ENCODE measurements around the gene PHKB. TPM values are rescaled to one million over a fixed set of nuclear protein-coding genes. Genes with fewer than 3 reads are reported as not detected.
"Not testable (repeated sequence)": the region's sequence is repeated elsewhere in the genome, so short reads cannot be mapped to it uniquely, and the experiment has no call there.

Gene PHKB
- total RNA-seq, 4 donors from 2014 or later = 38.8 to 94.2 (median 55.7) TPM

DNA sequence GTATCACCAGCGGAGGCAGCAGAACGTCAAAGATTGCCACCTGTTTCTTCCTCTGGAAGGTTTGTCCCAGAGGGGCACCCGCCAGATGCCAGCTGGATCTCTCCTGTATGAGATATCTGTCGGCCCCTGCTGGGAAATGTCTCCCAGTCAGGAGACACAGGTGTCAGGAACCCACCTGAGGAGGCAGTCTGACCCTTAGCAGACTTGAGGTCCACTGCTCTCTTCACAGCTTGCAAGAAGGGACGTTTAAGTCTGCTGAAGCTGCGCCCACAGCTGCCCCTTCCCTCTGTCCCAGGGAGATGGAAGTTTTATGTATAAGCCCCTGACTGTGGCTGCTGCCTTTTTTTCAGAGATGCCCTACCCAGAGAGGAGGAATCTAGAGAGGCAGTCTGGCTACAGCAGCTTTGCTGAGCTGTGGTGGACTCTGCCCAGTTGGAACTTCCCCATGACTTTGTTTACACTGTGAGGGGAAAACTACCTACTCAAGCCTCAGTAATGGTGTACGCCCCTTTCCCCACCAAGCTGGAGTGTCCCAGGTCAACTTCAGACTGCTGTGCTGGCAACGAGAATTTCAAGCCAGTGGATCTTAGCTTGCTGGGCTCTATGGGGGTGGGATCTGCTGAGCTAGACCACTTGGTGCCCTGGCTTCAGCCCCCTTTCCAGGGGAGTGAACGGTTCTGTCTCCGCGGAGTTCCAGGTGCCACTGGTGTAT is 92.9 kb downstream of the PHKB start:
- no peak overlapping the region for H3K4me3 ChIP-seq
- no peak overlapping the region for H3K27ac ChIP-seq
- H3K36me3 ChIP-seq = peaks cover 0 to 58% of the 10 kb centered on the region in 2 donors
- no peak for TF ChIP-seq POLR2AphosphoS5 (IDR thresholded peaks at IDR 0.05)
- TF ChIP-seq CTCF (IDR thresholded peaks at IDR 0.05) = no peak
- no peak for TF ChIP-seq POLR2A (IDR thresholded peaks at IDR 0.05)
- TF ChIP-seq EP300 (IDR thresholded peaks at IDR 0.05) = no peak
- 90% methylated on average over 2 of the region's 11 CpGs; no CpG with 5 or more reads in 1 of the 2 donors for WGBS, 2 donors (ENCODE audit: low coverage in 1 of 2)
- ATAC-seq = no peak
- H3K9me3 ChIP-seq = peaks cover 0 to 30% (median 0%) of the 10 kb centered on the region in 3 donors
- H3K27me3 ChIP-seq = no peaks in the 10 kb centered on the region
- H3K4me1 ChIP-seq = no peaks in the 10 kb centered on the region

DNA sequence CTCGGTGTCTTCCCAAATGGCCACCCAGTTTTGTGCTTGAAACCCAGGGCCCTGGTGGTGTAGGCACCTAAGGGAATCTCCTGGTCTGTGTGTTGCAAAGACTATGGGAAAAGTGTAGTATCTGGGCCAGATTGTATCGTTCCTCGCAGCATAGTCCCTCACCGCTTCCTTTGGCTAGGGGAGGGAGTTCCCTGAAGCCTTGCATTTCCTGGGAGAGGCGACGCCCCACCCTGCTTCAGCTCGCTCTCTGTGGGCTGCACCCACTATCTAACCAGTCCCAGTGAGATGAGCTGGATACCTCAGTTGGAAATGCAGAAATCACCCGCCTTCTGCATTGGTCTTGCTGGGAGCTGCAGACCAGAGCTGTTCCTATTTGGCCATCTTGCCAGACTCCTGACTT is 93.5 kb downstream of the PHKB start:
- H3K27ac ChIP-seq, H3K4me3 ChIP-seq, H3K4me1 ChIP-seq, H3K27me3 ChIP-seq, ATAC-seq: not testable (repeated sequence)
- WGBS, 2 donors (ENCODE audit: low coverage in 1 of 2) = 88 to 100% methylated on average over 3 of the region's 8 CpGs
- Histone ChIP-seq H3K9me3 (peaks cover 0 to 30% (median 0%) of the 10 kb centered on the region in 3 donors), H3K36me3 (peaks cover 0 to 53% of the 10 kb centered on the region in 2 donors)

- peaks cover 0 to 6% of the 10 kb centered on the region in 2 donors for H3K36me3 ChIP-seq
These were observed 100.2 kb downstream of the PHKB start for GRCh38 chr16:47561286-47561685.

GRCh38 chr16:47562366-47562765 is 101.2 kb downstream of the PHKB start:
- Histone ChIP-seq H3K4me1 (no peaks in the 10 kb centered on the region), H3K4me3 (no peak overlapping the region), H3K36me3 (peaks cover 0 to 10% of the 10 kb centered on the region in 2 donors), H3K9me3 (no peaks in the 10 kb centered on the region), H3K27ac (no peak overlapping the region), H3K27me3 (no peaks in the 10 kb centered on the region)
- no peak for TF ChIP-seq POLR2A (IDR thresholded peaks at IDR 0.05)
- TF ChIP-seq CTCF (IDR thresholded peaks at IDR 0.05) = no peak
- no peak for TF ChIP-seq EP300 (IDR thresholded peaks at IDR 0.05)
- no peak for TF ChIP-seq POLR2AphosphoS5 (IDR thresholded peaks at IDR 0.05)
- no peak for ATAC-seq

More at GRCh38 chr16:47561286-47561685, 100.2 kb downstream of the PHKB start:
- 73 to 86% methylated on average over 1 of the region's 1 CpG for WGBS, 2 donors (ENCODE audit: low coverage in 1 of 2)
- Histone ChIP-seq H3K27ac (no peak overlapping the region), H3K4me1 (no peaks in the 10 kb centered on the region), H3K4me3 (no peak overlapping the region), H3K9me3 (no peaks in the 10 kb centered on the region), H3K27me3 (no peaks in the 10 kb centered on the region)
- ATAC-seq = no peak
- TF ChIP-seq POLR2AphosphoS5 (IDR thresholded peaks at IDR 0.05) = no peak
- no peak for TF ChIP-seq CTCF (IDR thresholded peaks at IDR 0.05)
- no peak for TF ChIP-seq POLR2A (IDR thresholded peaks at IDR 0.05)
- no peak for TF ChIP-seq EP300 (IDR thresholded peaks at IDR 0.05)

- peak; percentile 84 for ATAC-seq
- H3K4me3 ChIP-seq = no peak overlapping the region
- TF ChIP-seq POLR2A (IDR thresholded peaks at IDR 0.05) (no peak), POLR2AphosphoS5 (IDR thresholded peaks at IDR 0.05) (no peak), EP300 (IDR thresholded peaks at IDR 0.05) (no peak), CTCF (IDR thresholded peaks at IDR 0.05) (no peak)
- no peaks in the 10 kb centered on the region for H3K9me3 ChIP-seq
- no peak overlapping the region for H3K27ac ChIP-seq
- no peaks in the 10 kb centered on the region for H3K4me1 ChIP-seq
- 42 to 76% methylated on average over 4 of the region's 6 CpGs for WGBS, 2 donors (ENCODE audit: low coverage in 1 of 2)
- peaks cover 0 to 10% of the 10 kb centered on the region in 2 donors for H3K36me3 ChIP-seq
- no peaks in the 10 kb centered on the region for H3K27me3 ChIP-seq
These were observed 104.3 kb downstream of the PHKB start for GRCh38 chr16:47565454-47565853.

Data from gastroesophageal sphincter (tissue), 4 donors.